NCI-H526 treated with DMSO at 0.1 percent for 48 hours (cell line): ENCODE measurements around the gene UCHL3.

Experiments used
- DNase-seq: peaks from one replicate; lab custom pipeline; 2025; lab: John Stamatoyannopoulos, UW

The UCHL3 gene

GRCh38 chr13:75547917-75548316 lies 1.7 kb upstream of the UCHL3 start:
- DNase-seq = no peak

GRCh38 chr13:75550159-75550567 lies 572 bp downstream of the UCHL3 start:
- DNase-seq = peak; percentile 72

GRCh38 chr13:75554464-75554863 lies 4.9 kb downstream of the UCHL3 start:
- DNase-seq = no peak

DNA sequence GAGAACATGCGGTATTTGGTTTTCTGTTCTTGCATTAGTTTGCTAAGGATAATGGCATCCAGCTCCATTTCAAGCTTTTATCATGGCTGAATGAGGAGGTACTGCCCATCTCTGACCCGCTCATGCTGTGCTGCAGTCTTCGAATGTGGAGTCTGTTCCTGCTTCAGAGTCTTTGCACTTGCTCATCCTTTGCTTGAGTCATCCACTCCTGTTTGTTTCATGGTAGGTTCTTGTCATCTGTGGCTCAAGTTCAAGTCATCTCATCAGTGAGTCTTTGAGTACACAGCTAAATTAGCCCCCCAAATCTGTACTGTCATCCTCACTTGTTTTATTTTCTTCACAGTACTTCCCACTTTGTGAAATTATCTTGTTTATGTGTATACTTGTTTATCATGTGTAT lies 5.4 kb downstream of the UCHL3 start:
- DNase-seq = no peak

GRCh38 chr13:75555836-75556235 lies 6.2 kb downstream of the UCHL3 start:
- DNase-seq = no peak

DNA sequence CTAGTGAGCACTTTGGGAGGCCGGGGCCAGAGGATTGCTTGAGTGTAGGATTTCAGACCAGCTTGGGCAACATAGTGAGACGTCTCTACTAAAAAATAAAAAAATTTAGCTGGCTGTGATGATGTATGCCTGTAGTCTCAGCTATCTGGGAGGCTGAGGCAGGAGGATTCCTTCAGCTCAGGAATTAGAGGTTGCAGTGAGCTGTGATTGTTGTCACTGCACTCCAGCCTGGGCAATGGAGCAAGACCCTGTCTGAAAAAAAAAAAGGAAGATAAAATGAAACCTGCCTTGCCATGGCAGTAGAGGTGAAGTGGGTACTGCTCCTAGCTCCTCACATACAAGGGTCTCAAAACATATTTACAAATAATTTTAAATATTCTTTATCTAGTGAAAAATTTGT lies 7.4 kb downstream of the UCHL3 start:
- no peak for DNase-seq

GRCh38 chr13:75558145-75558840 lies 8.7 kb downstream of the UCHL3 start:
- no peak for DNase-seq

DNA sequence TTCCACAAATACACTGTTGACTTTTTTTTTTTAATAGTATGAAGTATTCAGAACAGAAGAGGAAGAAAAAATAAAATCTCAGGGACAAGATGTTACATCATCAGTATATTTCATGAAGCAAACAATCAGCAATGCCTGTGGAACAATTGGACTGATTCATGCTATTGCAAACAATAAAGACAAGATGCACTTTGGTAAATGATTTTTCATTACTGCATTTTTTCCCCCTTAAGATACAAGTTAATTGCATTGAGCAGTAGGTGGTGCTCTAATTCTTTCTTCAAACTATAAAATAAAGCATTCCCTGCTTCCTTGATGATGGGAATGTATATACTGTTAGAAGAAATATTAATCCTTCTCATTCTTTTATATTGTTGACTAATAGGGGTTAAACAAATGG lies 17.1 kb downstream of the UCHL3 start:
- no peak for DNase-seq

DNA sequence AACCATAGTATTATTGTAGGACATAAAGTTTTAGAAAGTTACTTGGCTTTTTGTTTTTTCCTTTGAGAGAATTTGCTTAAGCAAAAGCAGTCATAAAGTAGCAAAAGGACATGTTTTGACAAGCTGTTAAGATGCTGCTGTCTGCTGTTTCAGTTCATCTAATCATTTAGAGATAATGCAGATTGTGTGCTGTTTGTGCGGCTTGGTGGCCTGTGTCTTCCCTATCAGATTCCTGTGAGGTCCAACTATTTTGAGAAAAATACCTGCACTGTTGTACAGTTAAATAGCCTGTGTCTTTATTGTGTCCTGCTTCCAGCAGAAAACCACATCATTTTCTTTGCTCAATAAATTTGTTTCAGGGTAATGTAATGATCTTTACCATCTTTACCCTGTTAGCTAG lies 20.0 kb downstream of the UCHL3 start:
- no peak for DNase-seq

- no peak for DNase-seq
Observed at GRCh38 chr13:75579529-75579928, 29.9 kb downstream of the UCHL3 start.

GRCh38 chr13:75581874-75582640 lies 32.5 kb downstream of the UCHL3 start:
- no peak for DNase-seq

DNA sequence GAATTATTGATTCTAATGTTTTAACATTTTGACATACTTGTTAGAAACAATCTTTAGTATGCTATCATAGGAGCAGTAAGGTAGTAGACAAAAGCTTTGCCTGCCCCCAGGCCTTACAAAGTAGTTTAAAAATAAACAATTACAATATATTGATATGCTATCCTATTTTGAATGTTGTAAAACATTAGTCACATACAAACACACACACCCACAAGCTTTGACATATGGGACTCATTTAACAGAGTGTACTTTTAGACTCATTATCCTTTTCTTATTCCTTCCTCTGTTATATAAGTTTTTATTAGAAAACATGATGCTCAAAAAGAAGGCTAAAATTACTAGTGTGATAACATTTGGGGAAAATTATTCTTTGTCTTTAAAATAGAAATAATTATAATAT lies 33.5 kb downstream of the UCHL3 start:
- no peak for DNase-seq

DNA sequence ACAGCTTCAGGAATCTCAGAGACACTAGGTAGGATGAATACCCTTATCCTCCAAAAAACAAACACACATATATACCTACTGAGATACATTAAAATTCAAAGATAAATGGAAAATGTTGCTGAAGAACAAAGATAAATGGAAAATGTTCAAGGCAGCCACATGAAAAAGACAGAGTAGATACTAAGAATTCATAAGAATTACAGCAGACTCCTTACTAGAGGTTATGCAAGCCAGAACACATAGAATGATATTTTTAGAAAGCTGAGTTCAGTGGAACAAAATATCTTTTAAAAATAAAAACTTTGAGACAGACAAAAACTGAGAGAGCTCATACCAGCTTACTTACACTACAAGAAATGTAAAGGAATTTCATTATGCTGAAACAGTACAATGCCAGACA lies 35.6 kb downstream of the UCHL3 start:
- no peak for DNase-seq

GRCh38 chr13:75587679-75588078 lies 38.1 kb downstream of the UCHL3 start:
- DNase-seq = no peak

DNA sequence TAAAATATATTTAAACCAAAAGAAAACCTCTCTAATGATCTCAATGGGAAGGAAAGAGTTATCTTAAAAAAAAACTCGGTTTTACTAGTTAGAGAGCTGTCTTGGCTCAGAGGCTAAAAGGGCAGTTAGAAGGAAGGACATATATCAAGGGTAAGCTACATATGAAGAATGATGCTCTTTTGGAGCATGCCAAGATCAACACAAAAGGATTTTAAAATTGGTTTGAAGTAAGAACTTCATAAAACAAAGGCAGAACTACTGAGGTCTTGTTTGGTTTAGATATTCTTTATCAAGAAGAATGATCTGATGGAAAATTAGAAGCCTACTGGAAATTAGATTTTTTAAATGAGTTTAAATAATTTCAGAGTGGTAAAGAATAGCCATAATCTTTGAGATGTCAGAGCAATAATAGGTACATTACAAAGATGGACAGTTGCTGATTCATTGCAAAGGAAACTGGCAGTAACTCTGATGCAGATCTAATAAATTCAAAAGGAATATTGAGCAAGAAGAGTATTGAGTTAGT lies 47.1 kb downstream of the UCHL3 start:
- DNase-seq = no peak

GRCh38 chr13:75600371-75600770 lies 50.8 kb downstream of the UCHL3 start:
- DNase-seq = no peak

DNA sequence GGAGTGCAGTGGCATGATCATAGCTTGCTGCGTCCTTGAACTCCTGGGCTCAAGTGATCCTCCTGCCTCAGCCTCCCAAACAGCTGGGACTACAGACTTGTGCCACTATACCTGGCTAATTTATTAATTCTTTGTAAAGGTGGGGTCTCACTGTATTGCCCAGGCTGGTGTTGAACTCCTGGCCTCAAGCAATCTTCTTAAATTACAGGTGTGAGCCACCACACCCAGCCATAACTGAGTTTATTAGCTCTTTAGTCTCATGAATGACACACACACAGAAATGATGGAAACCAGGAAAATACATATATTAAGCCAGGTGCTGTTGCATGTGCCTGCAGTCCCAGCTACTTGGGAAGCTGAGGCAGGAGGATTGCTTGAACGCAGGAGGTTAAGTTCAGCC lies 53.4 kb downstream of the UCHL3 start:
- DNase-seq = no peak

GRCh38 chr13:75607447-75607846 lies 57.9 kb downstream of the UCHL3 start:
- DNase-seq = no peak

DNA sequence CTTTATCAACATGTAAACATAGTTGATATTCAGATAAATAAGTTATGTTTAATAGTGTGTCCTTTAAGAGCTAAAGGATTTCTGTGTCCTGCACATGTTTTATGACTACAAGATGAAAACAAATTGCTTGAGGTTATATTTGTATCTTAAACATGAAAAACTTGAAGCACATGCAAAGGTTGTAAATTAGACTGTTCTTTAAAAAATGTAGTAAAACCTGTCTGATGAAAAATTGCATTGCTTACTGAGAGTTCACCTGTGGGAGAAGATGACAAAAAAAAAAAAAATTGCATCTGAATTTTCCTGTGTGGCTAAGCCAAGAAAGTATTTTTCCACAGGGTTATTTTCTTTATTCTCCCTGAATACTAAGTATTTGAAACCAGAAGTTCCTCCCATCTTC lies 60.9 kb downstream of the UCHL3 start:
- no peak for DNase-seq

GRCh38 chr13:75612354-75612753 lies 62.8 kb downstream of the UCHL3 start:
- no peak for DNase-seq

DNA sequence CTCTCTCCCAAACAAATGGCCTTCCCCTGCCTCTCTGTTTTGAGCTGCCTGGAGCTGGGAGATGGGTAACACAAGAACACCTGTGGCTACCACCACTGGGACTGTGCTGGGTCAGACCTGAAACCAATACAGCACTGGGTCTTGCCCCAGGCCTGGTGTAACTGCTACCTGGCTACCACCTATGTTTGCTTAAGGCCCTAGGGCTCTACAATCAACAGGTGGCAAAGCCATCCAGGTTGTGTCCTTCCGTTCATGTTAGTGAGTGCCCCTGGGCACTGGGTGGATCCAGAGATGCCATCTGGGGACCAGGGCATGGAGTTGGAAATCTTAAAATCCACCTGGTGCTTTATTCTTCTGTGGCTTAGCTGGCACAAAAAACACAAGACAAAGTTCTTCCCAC lies 67.6 kb downstream of the UCHL3 start:
- no peak for DNase-seq

DNA sequence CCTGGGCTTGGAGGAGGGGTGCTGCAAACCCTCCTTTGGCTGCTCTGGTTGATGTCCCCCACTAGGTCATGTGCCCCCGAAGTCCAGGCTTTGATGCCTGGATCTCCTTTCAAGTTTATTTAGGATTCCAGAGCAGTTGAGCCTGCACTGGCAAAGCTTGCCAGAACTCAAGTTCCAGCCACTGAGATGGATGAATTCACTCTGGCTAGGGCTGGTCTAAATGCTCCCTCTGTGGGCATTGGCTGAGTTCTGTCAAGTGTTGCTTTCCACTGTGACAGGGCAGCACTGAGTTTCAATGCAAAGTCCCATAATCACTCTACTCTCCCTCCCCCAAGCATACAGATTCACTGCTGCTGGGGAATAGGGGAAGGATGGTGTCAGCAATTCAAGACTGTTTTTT lies 68.7 kb downstream of the UCHL3 start:
- no peak for DNase-seq

- no peak for DNase-seq
Observed at GRCh38 chr13:75620020-75620419, 70.4 kb downstream of the UCHL3 start.

DNA sequence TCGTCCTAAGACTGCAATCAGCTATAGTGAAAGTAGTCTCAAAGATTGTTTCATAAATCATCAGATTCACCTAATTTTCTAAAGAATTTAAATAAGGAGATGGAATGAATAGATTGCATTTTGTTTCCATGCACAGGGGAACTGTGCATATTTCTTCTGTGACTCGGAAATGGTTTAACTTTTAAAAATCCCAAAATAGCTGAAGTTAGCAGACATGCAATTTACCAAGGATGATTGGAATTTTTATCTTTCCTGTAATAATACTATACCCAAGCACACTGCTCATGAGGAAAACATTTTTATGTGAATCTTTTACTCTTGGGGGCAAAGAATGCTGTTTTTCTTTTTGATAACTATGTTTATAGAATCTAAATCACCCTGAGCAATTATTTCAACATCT lies 71.6 kb downstream of the UCHL3 start:
- DNase-seq = no peak
